GM19452 (cell line): ENCODE measurements around the gene OPN4.

ENCODE experiments used
- ATAC-seq: cut with Tn5 transposase; IDR thresholded peaks from one replicate; pipeline ENCODE4 v1.9.1; 2021; ENCODE audit not compliant: unreplicated experiment

OPN4 gene

GRCh38 chr10:86661161-86662025, 7.0 kb downstream of the OPN4 start:
- no peak for ATAC-seq

- ATAC-seq = no peak
Observed at GRCh38 chr10:86662186-86663045, 8.1 kb downstream of the OPN4 start.

- no peak for ATAC-seq
Observed at GRCh38 chr10:86663046-86663345, 8.6 kb downstream of the OPN4 start.

GRCh38 chr10:86663576-86664339, 9.4 kb downstream of the OPN4 start:
- ATAC-seq = no peak

- no peak for ATAC-seq
Observed at GRCh38 chr10:86664341-86665217, 10.2 kb downstream of the OPN4 start.

GRCh38 chr10:86665218-86665607, 10.9 kb downstream of the OPN4 start:
- ATAC-seq = no peak

- ATAC-seq = no peak
Observed at GRCh38 chr10:86665868-86666267, 11.5 kb downstream of the OPN4 start.

GRCh38 chr10:86666538-86666937, 12.2 kb downstream of the OPN4 start:
- ATAC-seq = no peak

- no peak for ATAC-seq
Observed at GRCh38 chr10:86667421-86668181, 13.3 kb downstream of the OPN4 start.

GRCh38 chr10:86668297-86669165, 14.2 kb downstream of the OPN4 start, which contains the start of gene LDB3:
Gene LDB3 (plus strand): TSS chr10:86668511. CDS start chr10:86668692, 181 bp downstream.
- no peak for ATAC-seq

- no peak for ATAC-seq
Observed at GRCh38 chr10:86670290-86670811, 16.0 kb downstream of the OPN4 start.

- ATAC-seq = no peak
Observed at GRCh38 chr10:86670876-86671275, 16.5 kb downstream of the OPN4 start.

- no peak for ATAC-seq
Observed at GRCh38 chr10:86671419-86671818, 17.1 kb downstream of the OPN4 start.

- no peak for ATAC-seq
Observed at GRCh38 chr10:86671985-86672710, 17.8 kb downstream of the OPN4 start.

GRCh38 chr10:86673216-86673826, 19.0 kb downstream of the OPN4 start:
- no peak for ATAC-seq

GRCh38 chr10:86673827-86674581, 19.7 kb downstream of the OPN4 start:
- no peak for ATAC-seq

- no peak for ATAC-seq
Observed at GRCh38 chr10:86674912-86675311, 20.6 kb downstream of the OPN4 start.
